Esophagus muscularis mucosa (tissue), 4 donors: ENCODE data around the gene TRPV2. TPM values are rescaled to one million over a fixed set of nuclear protein-coding genes. Genes with fewer than 3 reads are reported as not detected.

ENCODE experiments used
- DNase-seq: peaks from one replicate; pipeline ENCODE4 v3.0.0-alpha.2; 2017; ENCODE audit errors: extremely low spot score
- H3K27ac ChIP-seq, 4 donors: fragments of 200-600 bp; sonication (generic); replicated peaks in 1 of 4; 1 replicate in 3 of 4; 2 replicates in 1 of 4; pipeline ENCODE4 v1.5.1; 2016 to 2019; ENCODE audit warnings: mild to moderate bottlenecking in 1 of 4
- H3K27me3 ChIP-seq, 4 donors: fragments of 200-600 bp; sonication (generic); one replicate each; pipeline versions ENCODE4 v1.5.1 to v1.6.0; 2016 to 2019
- H3K36me3 ChIP-seq, 4 donors: fragments of 200-600 bp; sonication (generic); one replicate each; pipeline ENCODE4 v1.5.1; 2016 to 2019
- H3K4me1 ChIP-seq, 4 donors: fragments of 200-600 bp; sonication (generic); one replicate each; pipeline ENCODE4 v1.5.1; 2016 to 2019
- H3K4me3 ChIP-seq, 4 donors: fragments of 200-600 bp; sonication (generic); 1 replicate in 2 of 4; 2 replicates in 2 of 4; pipeline ENCODE4 v1.5.1; 2016 to 2019; ENCODE audit warnings: mild to moderate bottlenecking in 4 of 4, moderate library complexity in 1 of 4
- H3K9me3 ChIP-seq, 4 donors: fragments of 200-600 bp; sonication (generic); 1 replicate in 3 of 4; 2 replicates in 1 of 4; pipeline ENCODE4 v1.5.1; 2016 to 2019
- EP300 ChIP-seq: sonication (generic); formaldehyde crosslinking; IDR thresholded peaks from one replicate; pipeline ENCODE4 v1.6.1; 2017; ENCODE audit warnings: antibody characterized with exemption
- POLR2A ChIP-seq: fragments of 450-650 bp; IDR thresholded peaks from one replicate; pipeline ENCODE4 v1.6.1; 2017; ENCODE audit warnings: antibody characterized with exemption, moderate library complexity, mild to moderate bottlenecking, low read depth
- POLR2AphosphoS5 ChIP-seq, 2 donors: sonication (generic); formaldehyde crosslinking; IDR thresholded peaks; one replicate each; pipeline ENCODE4 v1.6.1; 2017; ENCODE audit warnings: antibody characterized with exemption in 2 of 2
- WGBS: methylation state at CpG from one replicate; pipeline ENCODE4 v1.1.5; 2018; 5-methylcytosine and 5-hydroxymethylcytosine counted together
- intact Hi-C: fragments of 100-400 bp; cut with DNase I; formaldehyde crosslinking; loops from one replicate; pipeline ENCODE4 v1.15.1; 2023
- total RNA-seq, 4 donors: library from RNA; depleted of rRNA; stranded (reverse); fragments of >200 nt; gene quantifications; one replicate each; pipeline versions ENCODE4 v1.1.0 to v1.2.1, GENCODE V29; 2016
- TF ChIP-seq, protein P1 (sequence below), 3 experiments: fragments of 200-600 bp in 2 of 3; fragments of 450-650 bp in 1 of 3; sonication (generic) in 2 of 3; IDR thresholded peaks; one replicate each; pipeline ENCODE4 v1.5.1; 2017 to 2019; ENCODE audit warnings: antibody characterized with exemption in 3 of 3, mild to moderate bottlenecking in 2 of 3, moderate library complexity in 1 of 3

TRPV2 gene
- total RNA-seq, 4 donors from 2014 or later: 11.3 to 19.1 (median 17.7) TPM

DNA sequence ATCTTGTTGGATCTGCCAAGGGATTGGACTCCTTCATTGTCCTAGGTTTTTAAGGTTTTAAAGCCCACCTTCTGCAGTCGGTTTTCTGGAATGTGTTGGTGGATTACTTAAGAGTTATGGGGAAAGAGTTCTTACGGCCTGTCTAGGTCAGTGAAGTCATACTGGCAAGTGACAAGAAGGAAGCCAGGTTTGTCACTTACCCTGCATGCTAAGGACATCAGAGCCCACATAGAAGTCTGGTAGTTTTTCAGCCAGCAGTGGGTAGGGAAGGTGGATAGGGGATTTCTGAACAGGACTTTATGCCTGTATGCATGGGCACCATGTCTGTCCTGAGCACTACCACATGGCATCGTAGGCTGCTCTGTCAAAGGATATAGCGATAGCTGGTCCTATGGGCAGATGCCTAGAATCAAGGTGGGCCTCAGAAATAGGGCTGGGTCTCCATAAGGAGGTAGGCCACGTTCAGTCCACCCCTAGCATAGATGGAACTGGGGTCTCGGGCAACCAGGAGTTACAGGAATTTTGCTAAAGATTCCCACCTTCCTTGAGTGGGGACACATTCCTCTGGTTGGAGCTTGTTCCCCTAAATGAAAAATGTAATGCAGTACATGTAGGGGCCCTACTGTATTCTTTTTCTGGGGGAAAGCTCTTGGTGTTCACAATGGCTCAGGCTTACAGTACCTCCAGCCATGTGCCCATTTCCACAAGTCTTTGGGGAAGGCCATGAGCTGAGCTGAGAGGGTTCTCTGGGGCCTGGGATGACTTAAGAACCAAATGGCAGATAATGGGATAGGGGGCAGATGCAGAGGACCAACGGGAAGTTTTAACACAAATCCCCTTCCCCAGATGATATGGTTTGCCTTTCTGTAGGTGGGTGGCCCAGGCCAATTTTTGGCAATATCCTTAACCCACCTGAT lies 27.5 kb downstream of the TRPV2 start:
- Histone ChIP-seq H3K4me3 (no peak overlapping the region), H3K27me3 (no peaks in the 10 kb centered on the region), H3K4me1 (peaks cover 37 to 74% (median 68%) of the 10 kb centered on the region in 4 donors), H3K36me3 (peaks cover 30 to 69% (median 64%) of the 10 kb centered on the region in 4 donors), H3K27ac (no peak overlapping the region), H3K9me3 (no peaks in the 10 kb centered on the region)
- 72% methylated on average over 7 of the region's 7 CpGs for WGBS
- TF ChIP-seq, protein P1, sequence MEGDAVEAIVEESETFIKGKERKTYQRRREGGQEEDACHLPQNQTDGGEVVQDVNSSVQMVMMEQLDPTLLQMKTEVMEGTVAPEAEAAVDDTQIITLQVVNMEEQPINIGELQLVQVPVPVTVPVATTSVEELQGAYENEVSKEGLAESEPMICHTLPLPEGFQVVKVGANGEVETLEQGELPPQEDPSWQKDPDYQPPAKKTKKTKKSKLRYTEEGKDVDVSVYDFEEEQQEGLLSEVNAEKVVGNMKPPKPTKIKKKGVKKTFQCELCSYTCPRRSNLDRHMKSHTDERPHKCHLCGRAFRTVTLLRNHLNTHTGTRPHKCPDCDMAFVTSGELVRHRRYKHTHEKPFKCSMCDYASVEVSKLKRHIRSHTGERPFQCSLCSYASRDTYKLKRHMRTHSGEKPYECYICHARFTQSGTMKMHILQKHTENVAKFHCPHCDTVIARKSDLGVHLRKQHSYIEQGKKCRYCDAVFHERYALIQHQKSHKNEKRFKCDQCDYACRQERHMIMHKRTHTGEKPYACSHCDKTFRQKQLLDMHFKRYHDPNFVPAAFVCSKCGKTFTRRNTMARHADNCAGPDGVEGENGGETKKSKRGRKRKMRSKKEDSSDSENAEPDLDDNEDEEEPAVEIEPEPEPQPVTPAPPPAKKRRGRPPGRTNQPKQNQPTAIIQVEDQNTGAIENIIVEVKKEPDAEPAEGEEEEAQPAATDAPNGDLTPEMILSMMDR (IDR thresholded peaks at IDR 0.05): no peak
- TF ChIP-seq EP300 (no peak), POLR2AphosphoS5 (IDR thresholded peaks at IDR 0.05) (no peak), POLR2A (no peak)
- no peak for DNase-seq
- intact Hi-C loops: no loop called here

DNA sequence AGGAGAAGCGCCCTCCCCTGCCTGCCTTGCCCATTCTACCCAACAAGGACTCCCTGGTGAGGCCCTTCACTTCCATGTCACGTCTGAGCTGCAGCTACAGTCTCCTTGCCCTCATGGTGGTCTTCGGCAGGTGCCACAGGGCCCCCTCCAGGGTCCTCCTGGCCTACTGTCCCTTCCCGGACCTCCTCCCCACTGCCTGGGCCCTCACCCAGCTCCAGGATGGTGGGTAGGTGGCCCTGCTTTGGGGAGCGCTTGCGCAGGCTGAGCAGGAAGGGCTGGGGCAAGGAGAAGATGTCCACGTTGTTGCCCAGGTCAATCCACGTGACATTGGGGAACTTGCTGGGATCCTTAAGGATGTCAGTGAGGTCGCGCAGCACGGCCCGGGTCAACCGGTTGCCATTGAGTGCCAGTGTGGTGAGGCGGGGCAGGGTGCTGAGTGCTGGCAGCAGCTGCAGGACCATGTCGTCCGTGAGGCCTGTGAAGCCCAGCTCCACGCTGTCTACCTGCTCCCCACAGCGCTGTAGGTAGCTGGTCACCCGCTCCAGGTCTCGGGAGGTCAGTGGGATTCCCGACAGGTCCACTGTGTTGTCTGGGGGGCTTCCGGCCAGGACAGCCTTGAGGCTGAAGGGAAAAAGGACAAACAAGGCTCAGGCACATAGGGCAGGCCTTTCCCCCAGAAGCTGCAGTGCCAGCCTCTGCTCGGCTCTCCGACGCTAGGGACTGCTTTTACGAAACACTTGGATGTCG lies 28.3 kb downstream of the TRPV2 start:
- intact Hi-C loops: no loop called here
- TF ChIP-seq, protein P1 (IDR thresholded peaks at IDR 0.05): no peak
- TF ChIP-seq POLR2AphosphoS5 (IDR thresholded peaks at IDR 0.05) (no peak), POLR2A (no peak), EP300 (no peak)
- no peaks in the 10 kb centered on the region for H3K27me3 ChIP-seq
- H3K9me3 ChIP-seq: no peaks in the 10 kb centered on the region
- H3K27ac ChIP-seq: no peak overlapping the region
- WGBS: 91% methylated on average over 26 of the region's 27 CpGs
- peaks cover 37 to 69% (median 63%) of the 10 kb centered on the region in 4 donors for H3K4me1 ChIP-seq
- no peak for DNase-seq
- no peak overlapping the region for H3K4me3 ChIP-seq
- peaks cover 31 to 78% (median 72%) of the 10 kb centered on the region in 4 donors for H3K36me3 ChIP-seq

DNA sequence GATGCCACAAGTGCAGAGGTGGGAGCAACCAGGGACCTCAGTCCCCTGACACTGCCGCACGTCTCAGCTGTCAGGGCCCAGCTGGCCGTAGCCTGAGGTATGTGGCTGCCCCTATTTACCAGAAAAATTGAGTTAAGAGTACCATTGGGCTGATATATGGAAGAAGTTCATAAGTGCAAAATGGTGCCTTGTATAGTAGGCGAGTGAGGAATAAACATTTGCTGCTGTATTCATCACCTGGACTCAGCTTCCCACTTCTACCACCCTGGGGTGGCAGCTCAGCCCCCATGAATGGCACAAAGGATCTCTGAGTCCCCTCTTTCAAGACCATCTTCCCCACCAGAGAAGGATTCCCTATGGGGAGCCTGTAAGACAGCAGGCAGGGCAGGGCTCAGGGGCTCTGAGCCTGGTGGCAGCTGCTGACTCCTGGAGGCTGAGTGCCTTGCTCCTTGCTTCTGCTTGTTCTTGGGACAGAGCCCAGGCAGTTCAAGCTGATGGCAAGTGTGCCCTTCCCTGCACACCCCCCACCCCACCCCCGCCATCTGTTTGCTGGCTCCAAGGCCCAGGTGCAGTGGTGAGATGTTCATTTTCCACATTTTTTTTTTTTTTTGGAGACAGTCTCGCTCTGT lies 29.0 kb downstream of the TRPV2 start:
- Histone ChIP-seq H3K9me3 (no peaks in the 10 kb centered on the region), H3K27me3 (no peaks in the 10 kb centered on the region), H3K36me3 (peaks cover 36 to 85% (median 78%) of the 10 kb centered on the region in 4 donors), H3K4me3 (no peak overlapping the region), H3K4me1 (peaks cover 37 to 68% (median 63%) of the 10 kb centered on the region in 4 donors), H3K27ac (no peak overlapping the region)
- no peak for DNase-seq
- intact Hi-C loops: no loop called here
- 88% methylated on average over 6 of the region's 6 CpGs for WGBS
- no peak for TF ChIP-seq POLR2AphosphoS5 (IDR thresholded peaks at IDR 0.05)
- no peak for TF ChIP-seq POLR2A
- TF ChIP-seq EP300: no peak

DNA sequence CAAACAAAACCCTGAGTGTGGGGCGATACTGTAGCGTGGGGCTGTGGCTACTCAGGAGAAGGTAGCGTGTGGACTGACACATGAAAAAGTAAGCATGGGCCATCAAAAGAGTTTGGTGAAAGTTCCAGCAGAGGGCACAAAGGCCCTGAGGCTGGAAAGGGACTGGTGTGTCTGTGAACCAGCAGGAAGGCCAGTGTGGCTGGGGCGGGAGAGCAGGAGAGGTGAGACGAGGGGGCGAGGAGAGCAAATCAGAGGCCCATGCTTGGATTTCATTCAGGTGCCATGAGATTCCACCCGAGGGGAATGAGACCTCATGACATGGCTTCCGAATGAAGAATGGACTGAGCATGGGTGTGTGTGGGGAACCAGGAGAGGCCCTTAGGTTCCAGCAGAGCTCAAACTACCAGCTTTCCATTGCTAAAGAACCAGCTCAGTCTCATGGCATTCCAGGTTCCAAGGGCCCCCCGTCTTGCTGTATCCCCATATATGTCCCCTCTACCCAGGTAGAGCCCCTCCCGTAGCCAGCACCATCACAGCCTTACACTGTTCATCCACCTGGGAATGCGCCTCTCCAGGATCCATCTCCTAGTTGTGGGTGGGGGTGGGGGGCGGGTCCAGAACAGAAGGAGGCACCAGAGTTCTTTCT lies 31.1 kb downstream of the TRPV2 start:
- H3K9me3 ChIP-seq: no peaks in the 10 kb centered on the region
- TF ChIP-seq EP300 (no peak), POLR2A (no peak), POLR2AphosphoS5 (IDR thresholded peaks at IDR 0.05) (no peak)
- TF ChIP-seq, protein P1 (IDR thresholded peaks at IDR 0.05): no peak
- WGBS: 89% methylated on average over 10 of the region's 12 CpGs
- no peak overlapping the region for H3K4me3 ChIP-seq
- peaks cover 20 to 47% (median 42%) of the 10 kb centered on the region in 4 donors for H3K4me1 ChIP-seq
- DNase-seq: no peak
- intact Hi-C loops: no loop called here
- H3K36me3 ChIP-seq: peaks cover 27 to 75% (median 74%) of the 10 kb centered on the region in 4 donors
- no peaks in the 10 kb centered on the region for H3K27me3 ChIP-seq
- no peak overlapping the region for H3K27ac ChIP-seq
